GM12892 (cell line): Measurements from ENCODE around the gene BCL11B.

Source experiments
- DNase-seq: peaks from one replicate; pipeline ENCODE4 v3.0.0; 2011; ENCODE audit not compliant: insufficient read length
- FAIRE-seq: peaks from 2 replicates; lab custom pipeline; 2011; peaks lifted over from hg19 to GRCh38; lab: Jason Lieb, UNC
- POLR2A ChIP-seq: IDR thresholded peaks from 2 replicates; pipeline ENCODE4 v1.6.1; 2011; ENCODE audit warnings: low read depth, low read length, control low read depth
- POLR2AphosphoS5 ChIP-seq: IDR thresholded peaks from 2 replicates; pipeline ENCODE4 v1.6.1; 2011; ENCODE audit warnings: low read depth, low read length, control low read depth
- TAF1 ChIP-seq: IDR thresholded peaks from 2 replicates; pipeline ENCODE4 v1.6.1; 2011; ENCODE audit warnings: low read depth, mild to moderate bottlenecking, control low read depth, low read length, borderline replicate concordance

BCL11B gene

GRCh38 chr14:99203080-99203479 is 68.9 kb downstream of the BCL11B start:
- TF ChIP-seq TAF1 (no peak), POLR2AphosphoS5 (no peak), POLR2A (no peak)
- FAIRE-seq, result no peak
- DNase-seq, result no peak

GRCh38 chr14:99202516-99202915 is 69.5 kb downstream of the BCL11B start:
- TF ChIP-seq POLR2A, result no peak
- TF ChIP-seq POLR2AphosphoS5, result no peak
- DNase-seq (no peak), FAIRE-seq (no peak)

- TF ChIP-seq POLR2AphosphoS5, result no peak
- no peak for TF ChIP-seq TAF1
- TF ChIP-seq POLR2A, result no peak
- FAIRE-seq (no peak), DNase-seq (no peak)
Measured at GRCh38 chr14:99201351-99202073, 70.5 kb downstream of the BCL11B start.

- DNase-seq, result no peak
- TF ChIP-seq TAF1 (no peak), POLR2AphosphoS5 (no peak), POLR2A (no peak)
- no peak for FAIRE-seq
Measured at GRCh38 chr14:99200654-99201005, 71.4 kb downstream of the BCL11B start.

GRCh38 chr14:99199846-99200653 is 71.9 kb downstream of the BCL11B start:
- DNase-seq, result no peak
- no peak for FAIRE-seq
- TF ChIP-seq TAF1 (no peak), POLR2A (no peak), POLR2AphosphoS5 (no peak)

GRCh38 chr14:99198746-99199502 is 73.1 kb downstream of the BCL11B start:
- FAIRE-seq, result no peak
- no peak for TF ChIP-seq TAF1
- TF ChIP-seq POLR2A, result no peak
- no peak for TF ChIP-seq POLR2AphosphoS5
- DNase-seq, result no peak

GRCh38 chr14:99196310-99196650 is 75.7 kb downstream of the BCL11B start:
- no peak for FAIRE-seq
- TF ChIP-seq POLR2AphosphoS5 (no peak), TAF1 (no peak), POLR2A (no peak)

GRCh38 chr14:99195602-99196309 is 76.2 kb downstream of the BCL11B start:
- TF ChIP-seq POLR2A, result no peak
- TF ChIP-seq POLR2AphosphoS5, result no peak
- TF ChIP-seq TAF1, result no peak
- no peak for DNase-seq
- no peak for FAIRE-seq

More at GRCh38 chr14:99196310-99196650, 75.7 kb downstream of the BCL11B start:
- no peak for DNase-seq

- FAIRE-seq (no peak), DNase-seq (no peak)
Measured at GRCh38 chr14:99194736-99195135, 77.3 kb downstream of the BCL11B start.

GRCh38 chr14:99194136-99194535 is 77.9 kb downstream of the BCL11B start:
- DNase-seq (no peak), FAIRE-seq (no peak)
- TF ChIP-seq TAF1, result no peak
- no peak for TF ChIP-seq POLR2AphosphoS5
- TF ChIP-seq POLR2A, result no peak

More at GRCh38 chr14:99194736-99195135, 77.3 kb downstream of the BCL11B start:
- TF ChIP-seq POLR2AphosphoS5, result no peak
- no peak for TF ChIP-seq POLR2A
- TF ChIP-seq TAF1, result no peak

GRCh38 chr14:99192830-99193229 is 79.2 kb downstream of the BCL11B start:
- TF ChIP-seq TAF1 (no peak), POLR2A (no peak), POLR2AphosphoS5 (no peak)
- DNase-seq (no peak), FAIRE-seq (no peak)
